GM11168 (cell line): Measurements from ENCODE around the gene CST3.
"Not testable (repeated sequence)": the region's sequence is repeated elsewhere in the genome, so short reads cannot be mapped to it uniquely, and the experiment has no call there.

Experiments
- in situ Hi-C: fragments of 300-500 bp; cut with MboI; formaldehyde crosslinking; loops from one replicate; pipeline ENCODE4 v1.12.0; 2022; ENCODE audit warnings: low sequenced_read_pairs; ENCODE audit not compliant: unreplicated experiment

The CST3 gene

DNA sequence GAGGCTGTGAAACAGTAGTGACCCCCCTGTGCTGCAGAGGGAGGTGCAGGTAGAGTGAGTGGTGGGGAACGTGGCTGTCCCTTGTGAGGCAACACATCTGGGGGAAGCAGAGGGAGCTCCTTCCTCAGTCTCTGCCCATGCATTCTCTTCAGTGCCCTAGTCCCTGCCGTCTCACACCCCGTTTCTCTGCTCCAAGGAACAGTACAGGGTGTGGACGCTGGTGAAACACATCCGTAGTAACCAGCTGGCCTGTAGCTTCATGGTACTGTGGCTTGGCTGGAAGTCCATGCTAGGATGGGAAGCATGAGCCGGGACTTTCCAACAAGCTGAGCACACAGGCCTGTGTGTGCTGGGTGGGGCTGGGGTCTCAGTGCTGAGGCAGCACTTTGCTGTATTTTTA, 25.4 kb upstream of the CST3 start:
- in situ Hi-C loops = no loop called here

DNA sequence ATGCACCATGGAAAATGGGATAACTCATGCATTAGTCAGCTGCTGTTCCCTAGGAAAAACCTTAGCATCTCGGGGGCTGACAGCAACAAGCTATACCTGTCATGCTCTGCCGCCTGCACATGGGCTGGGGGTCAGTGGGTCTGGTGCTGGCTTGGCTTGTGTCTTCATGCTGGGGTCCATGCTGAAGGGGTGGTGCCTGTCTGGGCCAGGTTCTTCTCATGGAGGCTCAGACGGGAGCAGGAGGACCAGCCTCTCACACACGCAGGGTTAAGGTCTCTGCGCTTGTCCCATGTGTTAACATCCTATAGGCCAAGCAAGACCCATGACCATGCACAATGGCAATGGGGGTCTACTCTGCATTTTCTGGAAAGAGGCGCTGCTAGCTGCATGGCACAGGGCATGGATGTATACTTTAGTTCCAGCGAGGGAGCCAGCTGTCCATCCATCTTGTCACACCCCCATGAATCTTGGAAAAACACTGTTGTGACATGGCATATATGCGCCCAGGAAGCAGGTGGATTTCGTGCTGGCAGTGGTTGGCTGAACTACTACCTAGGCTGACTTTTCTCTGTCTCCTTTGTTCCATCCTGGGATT, 24.6 kb upstream of the CST3 start:
- in situ Hi-C loops = no loop called here

GRCh38 chr20:23661002-23661429, 23.3 kb upstream of the CST3 start:
- in situ Hi-C loops = no loop called here

GRCh38 chr20:23659989-23660837, 22.5 kb upstream of the CST3 start:
- in situ Hi-C loops = no loop called here

DNA sequence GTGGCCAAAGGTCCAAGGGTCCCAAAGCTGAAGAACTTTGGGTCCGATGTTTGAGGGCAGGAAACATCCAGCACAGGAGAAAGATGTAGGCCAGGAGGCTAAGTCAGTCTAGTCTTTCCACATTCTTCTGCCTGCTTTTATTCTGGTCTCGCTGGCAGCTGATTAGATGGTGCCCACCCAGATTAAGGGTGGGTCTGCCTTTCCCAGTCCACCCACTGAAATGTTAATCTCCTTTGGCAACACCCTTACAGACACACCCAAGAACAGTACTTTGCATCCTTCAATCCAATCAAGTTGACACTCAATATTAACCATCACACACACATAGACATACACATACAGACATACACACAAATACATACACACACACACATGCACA, 21.8 kb upstream of the CST3 start:
- in situ Hi-C loops = not testable (repeated sequence)

DNA sequence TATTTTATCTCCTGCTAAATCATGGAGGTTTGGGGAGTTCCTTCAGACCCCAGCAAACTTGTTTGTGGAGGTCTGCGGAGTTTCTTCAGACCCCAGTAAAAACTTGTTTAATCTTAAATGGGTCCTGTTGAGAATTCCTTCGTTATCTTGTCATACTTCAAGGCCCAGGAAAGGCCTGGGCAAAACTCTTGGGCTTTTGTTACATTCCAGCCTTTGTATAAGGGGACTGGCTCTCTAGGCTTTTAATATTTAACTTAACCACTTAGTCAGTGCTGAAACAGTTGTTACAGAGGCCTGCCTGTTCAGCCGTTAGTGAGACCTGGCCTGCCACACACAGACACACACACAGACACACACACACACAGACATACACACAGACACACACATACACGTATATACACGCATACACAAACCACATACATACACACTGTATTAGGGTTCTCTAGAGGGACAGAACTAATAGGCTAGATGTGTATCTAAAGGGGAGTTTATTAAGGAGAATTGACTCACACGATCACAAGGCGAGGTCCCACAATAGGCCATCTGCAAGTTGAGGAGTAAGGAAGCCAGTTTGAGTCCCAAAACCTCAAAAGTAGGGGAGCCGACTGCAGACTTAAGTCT, 21.3 kb upstream of the CST3 start:
- in situ Hi-C loops = no loop called here

DNA sequence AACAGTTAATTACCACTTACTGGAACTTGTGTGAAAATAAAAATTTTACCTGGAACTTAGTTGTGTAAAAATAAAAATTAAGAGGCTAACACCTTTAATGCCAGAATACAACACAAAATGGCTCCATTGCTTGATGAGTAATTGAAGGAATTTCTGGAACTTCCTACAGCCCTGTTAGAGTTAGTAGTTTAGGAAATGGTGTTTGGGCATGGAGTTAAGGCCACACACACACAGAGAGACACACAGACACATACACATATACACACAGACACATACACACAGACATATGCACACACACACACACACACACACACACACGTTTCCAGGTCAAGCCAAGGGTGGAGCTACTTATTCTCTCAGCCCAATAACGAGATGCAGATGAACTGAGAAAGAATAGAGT, 20.6 kb upstream of the CST3 start:
- in situ Hi-C loops = no loop called here

GRCh38 chr20:23657202-23657601, 19.4 kb upstream of the CST3 start:
- in situ Hi-C loops = no loop called here

- in situ Hi-C loops = no loop called here
Observed at GRCh38 chr20:23656372-23656771, 18.6 kb upstream of the CST3 start.

DNA sequence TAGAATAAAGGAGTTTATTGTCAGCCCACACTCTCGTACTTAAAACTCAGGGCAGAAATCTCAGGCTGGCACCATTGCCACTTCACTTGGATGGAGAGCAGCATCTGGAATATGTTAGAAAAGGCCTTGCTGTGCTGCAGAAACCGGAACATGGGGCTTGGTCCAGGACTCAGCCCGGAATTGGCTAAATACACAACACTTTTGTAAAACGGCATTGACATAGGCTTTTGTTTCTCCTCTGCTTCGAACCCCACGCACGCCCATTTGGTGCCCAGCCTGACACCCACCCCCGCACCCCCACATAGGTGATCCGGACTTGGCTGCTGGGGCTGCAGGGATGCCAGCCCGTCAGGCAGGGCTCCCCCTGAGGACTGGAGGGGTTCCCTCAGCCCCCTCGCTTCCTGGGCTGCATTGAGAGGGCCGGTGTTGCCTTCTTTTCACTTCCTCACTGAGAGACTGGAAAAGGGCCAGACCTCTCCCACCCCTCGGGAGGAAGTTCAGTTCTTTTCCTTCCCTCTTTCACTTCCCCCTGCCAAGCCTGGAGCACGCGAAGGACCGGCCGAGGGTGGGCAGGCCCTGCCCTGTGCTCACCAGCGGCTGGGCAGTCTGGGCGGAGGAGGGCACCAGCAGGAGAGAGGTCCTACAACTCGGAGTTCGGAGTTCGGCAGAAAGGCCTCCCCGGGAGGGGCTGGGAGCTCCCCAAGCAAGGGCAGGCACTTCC, 17.9 kb upstream of the CST3 start:
- in situ Hi-C loops = no loop called here

DNA sequence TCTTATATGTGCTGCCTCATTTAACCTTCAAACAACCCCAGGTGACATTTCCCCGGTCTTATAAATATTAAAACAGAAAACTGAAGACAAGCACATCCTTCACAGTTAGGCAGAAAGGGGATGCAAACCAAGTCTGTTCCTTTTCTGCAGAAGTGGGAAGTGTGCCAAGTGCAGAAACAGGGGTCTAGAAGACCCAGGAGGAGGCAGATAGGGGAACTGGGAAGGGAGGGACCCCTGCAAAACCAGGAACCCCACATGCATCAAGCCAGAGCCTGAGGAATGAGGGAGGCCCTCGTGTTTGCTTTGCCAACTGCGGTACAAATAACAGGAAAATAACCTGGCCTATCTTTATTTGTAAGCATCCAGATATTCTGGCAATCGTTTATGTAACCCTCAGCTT, 17.0 kb upstream of the CST3 start:
- in situ Hi-C loops = no loop called here

- in situ Hi-C loops = no loop called here
Observed at GRCh38 chr20:23654000-23654399, 16.2 kb upstream of the CST3 start.

DNA sequence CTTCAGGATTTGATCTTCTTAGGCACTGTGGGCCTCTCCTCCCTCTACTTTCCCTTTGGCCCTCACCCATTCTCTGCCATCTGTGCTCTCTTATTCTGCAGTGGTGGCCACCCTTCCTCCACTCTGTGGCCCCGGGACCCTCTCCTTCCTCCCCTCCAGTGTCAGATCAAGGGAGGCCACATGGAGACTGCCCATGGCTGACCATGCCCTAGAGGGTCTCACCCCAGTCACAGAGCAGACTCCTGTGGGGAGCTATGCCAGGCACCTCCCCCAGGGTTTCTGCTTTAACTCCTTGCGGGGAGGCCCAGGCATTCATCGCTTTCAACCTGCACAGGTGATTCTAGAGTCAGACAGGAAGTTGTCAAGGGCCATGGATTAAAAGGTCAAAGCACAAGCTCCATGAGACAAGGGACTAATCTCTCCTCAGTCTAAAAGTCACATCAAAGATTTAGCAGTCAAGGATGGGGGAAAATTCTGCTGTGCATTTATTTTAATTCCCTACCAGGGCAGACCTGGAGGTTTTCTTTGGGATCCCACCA, 15.7 kb upstream of the CST3 start:
- in situ Hi-C loops = no loop called here

- in situ Hi-C loops = no loop called here
Observed at GRCh38 chr20:23652926-23653325, 15.2 kb upstream of the CST3 start.

DNA sequence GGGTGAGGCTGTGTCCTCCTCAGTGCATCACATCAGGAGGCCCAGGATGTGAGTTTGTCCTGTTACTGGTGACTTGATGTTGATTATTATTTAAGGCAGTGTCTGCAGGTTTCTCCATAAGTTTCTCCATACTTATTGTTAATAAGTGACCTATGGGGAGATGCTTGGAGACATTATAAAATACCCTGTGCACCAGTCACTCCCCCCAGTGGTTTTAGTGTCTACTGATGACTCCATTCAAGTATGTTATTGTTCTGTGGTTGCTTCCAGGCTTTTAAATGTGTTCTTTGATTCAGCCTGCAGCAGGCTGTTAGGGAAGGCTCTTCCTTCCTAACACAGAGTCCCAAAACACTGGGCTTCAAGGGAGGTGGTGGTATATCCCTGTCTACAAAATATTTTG, 14.6 kb upstream of the CST3 start:
- in situ Hi-C loops = no loop called here

GRCh38 chr20:23651117-23651516, 13.4 kb upstream of the CST3 start:
- in situ Hi-C loops = no loop called here

DNA sequence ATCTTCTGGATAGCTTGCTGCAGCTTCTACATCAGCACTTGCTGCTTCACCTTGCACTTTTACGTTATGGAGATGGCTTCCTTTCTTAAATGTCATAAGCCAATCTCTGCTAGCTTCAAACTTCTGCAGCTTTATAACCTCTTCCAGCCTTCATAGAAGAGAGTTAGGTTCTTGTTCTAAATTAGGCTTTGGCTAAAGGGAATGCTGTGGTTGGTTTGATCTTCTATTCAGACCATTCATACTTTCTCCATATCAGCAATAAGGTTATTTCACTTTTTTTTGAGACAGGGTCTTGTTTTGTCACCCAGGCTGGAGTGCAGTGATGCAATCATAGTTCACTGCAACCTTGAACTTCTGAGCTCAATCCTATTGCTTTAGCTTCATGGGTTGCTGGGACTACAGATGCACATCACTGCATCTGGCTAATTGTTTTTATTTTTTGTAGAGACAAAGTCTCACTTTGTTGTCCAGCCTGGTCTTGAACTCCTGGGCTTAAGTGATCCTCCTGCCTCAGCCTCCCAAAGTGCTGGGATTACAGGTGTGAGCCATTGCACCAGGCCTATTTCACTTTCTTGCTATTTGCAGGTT, 12.2 kb upstream of the CST3 start:
- in situ Hi-C loops = no loop called here

DNA sequence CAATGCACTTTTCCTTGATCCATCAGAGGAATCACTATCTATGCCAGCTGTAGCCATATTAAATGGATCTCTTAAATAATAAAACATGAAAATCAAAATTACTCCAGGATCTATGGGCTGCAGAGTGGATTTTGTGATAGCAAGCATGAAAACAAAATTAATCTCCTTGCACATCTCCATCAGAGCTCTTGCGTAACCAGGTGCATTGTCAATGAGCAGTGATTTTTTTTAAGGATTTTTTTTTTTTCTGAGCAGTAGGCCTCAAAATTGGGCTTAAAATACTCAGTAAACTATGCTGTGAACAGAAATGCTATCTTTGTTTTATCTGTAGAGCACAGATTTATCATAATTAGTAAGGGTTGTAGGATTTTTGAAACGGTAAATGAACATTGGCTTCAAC, 11.5 kb upstream of the CST3 start:
- in situ Hi-C loops = no loop called here

DNA sequence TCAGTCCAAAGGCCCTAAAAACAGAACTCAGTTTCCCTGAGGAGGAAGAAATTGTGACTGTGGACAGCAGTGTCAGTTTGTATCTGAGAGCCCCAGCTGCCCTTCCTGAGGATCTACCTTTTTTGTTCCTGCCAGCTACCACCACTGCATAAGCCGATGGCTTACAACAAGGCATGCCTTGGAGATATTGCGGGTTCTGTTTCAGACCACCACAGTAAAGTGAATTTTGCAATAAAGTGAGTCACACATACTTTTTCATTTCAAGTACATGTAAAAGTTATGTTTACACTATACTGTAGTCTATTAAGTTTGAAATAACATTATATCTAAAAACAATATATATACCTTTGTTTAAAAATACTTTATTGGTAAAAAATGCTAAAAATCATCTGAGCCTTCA, 9.6 kb upstream of the CST3 start:
- in situ Hi-C loops = no loop called here

DNA sequence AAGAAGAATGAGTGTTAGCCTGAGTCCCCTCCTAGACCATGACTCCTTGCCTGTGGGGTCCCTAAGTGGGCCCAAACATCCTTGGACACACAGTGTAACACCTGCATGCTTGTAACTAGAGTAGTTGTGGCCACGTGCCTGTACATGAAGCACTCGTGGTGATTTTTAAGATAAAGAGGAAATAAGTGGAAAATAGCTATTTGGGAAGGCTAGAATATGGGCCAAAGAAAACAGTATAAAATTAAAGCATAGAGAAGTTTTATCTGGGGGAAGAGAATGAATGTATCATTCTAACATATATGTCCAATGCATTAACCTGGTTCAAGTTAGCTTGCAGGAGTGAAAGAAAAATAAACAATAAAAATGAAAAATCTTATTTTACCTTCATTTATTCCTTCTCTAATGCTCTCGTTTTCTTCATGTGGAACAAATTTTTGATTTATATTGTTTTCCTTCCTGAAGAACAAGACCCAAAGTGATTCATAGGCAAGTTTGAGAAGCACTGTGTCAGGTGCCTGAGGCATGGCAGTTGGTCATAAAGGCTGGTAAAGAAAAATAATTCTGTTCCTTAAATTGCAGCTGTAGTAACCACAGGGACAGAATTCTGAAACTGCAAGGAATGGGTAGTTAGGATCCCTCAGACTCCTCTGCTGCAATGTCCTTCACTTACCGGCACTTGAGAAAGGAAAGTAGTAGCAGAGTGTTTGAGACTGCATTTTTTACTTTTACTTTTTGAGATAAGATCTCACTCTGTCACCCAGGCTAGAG, 8.5 kb upstream of the CST3 start:
- in situ Hi-C loops = no loop called here
